GM12875 (cell line): ENCODE results near the gene MYL4.
A peak's percentile ranks its signal among the peaks of the same experiment; 100 is the strongest.

Experiments used
- H3K4me3 ChIP-seq: one replicate; pipeline ENCODE4 v1.5.1; 2011; ENCODE audit warnings: low read depth, low read length, control low read depth
- TF ChIP-seq, protein P1 (sequence below): IDR thresholded peaks from 2 replicates; pipeline ENCODE4 v1.5.1; 2011; ENCODE audit warnings: low read depth, mild to moderate bottlenecking, control low read depth, inconsistent platforms, low read length, moderate library complexity, borderline replicate concordance; ENCODE audit not compliant: insufficient read depth

MYL4 gene

DNA sequence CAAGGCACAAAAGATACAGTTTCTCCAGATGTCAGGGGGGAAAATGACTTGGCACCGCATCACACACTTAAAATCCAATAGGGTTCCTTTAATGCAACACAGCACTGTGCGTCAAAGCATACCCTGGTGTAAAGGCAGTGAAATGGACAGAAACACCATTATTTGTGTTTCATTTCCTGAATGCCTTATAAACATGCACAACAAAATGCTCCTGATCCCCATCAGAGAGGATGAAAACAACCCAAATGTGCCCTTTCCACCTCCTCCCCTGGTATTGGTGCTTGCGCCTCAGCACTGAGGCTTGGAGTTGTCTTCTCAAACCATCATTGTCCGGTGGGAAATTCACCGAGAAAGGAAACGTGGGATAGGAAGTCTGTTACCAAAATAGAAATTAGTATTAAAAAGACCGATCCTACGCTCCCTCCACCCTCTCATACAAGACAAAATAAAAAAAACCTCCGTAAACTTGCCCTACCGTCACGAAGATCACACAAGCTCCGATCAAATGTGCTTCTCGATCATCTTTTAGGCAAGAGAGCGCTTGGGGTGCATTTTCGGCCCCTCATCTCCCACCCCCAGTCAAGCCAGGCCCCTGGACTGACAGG is 20.8 kb upstream of the MYL4 start:
- TF ChIP-seq, protein P1, sequence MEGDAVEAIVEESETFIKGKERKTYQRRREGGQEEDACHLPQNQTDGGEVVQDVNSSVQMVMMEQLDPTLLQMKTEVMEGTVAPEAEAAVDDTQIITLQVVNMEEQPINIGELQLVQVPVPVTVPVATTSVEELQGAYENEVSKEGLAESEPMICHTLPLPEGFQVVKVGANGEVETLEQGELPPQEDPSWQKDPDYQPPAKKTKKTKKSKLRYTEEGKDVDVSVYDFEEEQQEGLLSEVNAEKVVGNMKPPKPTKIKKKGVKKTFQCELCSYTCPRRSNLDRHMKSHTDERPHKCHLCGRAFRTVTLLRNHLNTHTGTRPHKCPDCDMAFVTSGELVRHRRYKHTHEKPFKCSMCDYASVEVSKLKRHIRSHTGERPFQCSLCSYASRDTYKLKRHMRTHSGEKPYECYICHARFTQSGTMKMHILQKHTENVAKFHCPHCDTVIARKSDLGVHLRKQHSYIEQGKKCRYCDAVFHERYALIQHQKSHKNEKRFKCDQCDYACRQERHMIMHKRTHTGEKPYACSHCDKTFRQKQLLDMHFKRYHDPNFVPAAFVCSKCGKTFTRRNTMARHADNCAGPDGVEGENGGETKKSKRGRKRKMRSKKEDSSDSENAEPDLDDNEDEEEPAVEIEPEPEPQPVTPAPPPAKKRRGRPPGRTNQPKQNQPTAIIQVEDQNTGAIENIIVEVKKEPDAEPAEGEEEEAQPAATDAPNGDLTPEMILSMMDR: no peak
- peak overlapping the region; percentile 92 for H3K4me3 ChIP-seq

DNA sequence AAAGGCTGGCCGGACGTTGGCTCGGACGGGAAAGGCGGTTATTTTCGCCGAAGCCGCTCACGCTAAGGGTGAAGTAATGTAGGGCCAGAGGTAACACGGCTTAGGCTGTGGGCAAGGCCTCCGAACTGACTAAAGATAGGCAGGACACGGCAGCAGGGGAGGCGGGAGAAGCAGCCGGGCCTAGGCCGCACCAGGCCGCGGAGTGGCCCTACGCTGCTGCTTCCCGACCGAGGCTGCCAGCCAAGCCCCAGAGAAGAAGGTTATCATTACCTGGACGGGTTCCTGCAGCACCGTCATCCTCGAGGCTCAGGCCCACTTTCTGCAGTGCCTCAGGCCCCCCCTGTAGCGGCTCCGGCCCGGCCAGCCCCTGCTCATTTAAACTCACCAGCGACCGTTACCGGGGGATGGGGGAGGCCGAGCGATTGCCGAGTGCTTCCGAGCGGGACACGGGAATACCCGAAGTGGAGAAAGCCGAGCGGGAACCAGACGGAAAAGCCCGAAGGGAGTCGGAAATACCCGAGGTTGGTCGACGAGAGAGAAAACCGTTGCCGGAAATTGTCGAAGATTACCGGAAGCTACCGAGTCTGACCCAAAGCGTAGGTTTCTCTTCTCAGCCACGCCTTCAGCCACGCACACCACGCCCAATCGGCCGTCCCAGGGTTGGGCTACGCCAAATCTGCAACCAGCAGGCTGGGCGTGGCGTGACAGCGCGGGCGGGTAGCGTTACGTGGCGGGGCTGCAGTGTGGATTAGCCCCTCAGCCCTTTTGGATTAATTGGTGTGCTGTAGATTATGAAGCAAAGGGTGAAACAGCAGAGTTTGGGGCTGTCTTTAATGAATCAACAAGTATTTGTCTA is 20.0 kb upstream of the MYL4 start, which contains the start of gene CDC27:
TSS of gene CDC27 (minus strand) at position 420 of the 856 bp plus-strand sequence. CDS start at position 297, 123 bp downstream.
- TF ChIP-seq, protein P1: no peak
- H3K4me3 ChIP-seq: peak within 1 kb of the TSS; percentile 92

DNA sequence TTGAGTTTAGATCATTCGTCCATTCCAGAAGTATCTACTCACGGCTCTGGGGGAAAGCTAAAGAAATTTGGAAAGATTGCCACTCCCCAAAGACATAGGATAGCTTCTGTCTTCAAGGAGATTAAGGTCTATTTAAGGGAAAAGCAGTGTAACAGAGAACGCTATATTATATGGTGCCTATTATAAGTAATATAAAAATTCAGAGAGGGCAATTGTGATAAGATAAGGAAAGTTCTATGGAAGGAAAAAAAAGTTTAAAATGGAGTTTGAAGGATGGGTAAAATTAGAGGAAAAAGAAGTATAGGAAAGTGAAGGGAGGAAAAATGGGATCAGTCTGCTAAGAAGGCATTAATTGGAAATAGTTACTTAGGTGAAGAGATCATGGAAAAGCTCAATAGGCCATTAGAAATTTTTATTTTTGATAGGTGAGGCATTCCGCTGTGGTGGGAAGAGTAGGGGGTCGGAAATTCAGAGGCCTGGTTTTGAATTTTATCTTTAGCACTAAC is 19.4 kb upstream of the MYL4 start:
- H3K4me3 ChIP-seq: peak overlapping the region; percentile 41
- TF ChIP-seq, protein P1: no peak

DNA sequence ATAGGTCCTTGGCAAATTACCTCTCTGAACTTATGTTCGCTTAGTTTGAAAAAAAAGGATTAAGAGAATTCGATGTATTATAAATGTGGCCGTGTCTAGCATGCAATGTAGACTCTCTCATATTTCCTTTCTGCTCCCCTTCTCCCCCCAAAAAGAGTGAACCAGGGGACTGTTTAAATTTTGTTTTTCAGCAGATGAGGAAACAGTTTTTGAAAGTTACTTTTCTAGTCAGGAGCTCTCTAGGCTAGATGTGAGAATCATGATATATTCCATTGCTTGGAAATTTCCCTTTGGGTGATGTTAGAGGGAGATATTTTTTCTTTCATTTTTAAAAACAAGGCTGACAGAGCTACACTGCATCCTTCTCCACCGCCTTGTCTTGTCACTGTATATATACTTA is 18.9 kb upstream of the MYL4 start:
- H3K4me3 ChIP-seq: no peak overlapping the region
- TF ChIP-seq, protein P1: no peak

DNA sequence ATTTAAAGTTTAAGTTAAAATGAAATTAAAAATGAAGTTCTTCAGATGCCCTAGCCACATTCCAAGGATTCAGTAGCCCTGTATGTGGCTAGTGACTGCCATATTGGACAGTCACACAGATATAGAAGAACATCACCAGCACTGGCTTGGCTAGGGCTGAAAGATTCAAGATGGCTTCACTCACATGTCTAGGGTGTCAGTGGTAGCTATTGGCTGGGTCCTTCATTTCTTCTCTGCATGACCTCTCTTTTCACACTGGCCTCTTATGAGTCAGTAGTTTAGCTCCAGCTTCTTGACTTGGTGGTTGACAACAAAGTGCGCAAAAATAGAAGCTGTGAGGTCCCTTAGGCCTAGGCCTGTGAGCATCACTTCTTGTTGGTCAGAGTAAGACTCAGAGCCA is 18.4 kb upstream of the MYL4 start:
- TF ChIP-seq, protein P1: no peak
- no peak overlapping the region for H3K4me3 ChIP-seq

DNA sequence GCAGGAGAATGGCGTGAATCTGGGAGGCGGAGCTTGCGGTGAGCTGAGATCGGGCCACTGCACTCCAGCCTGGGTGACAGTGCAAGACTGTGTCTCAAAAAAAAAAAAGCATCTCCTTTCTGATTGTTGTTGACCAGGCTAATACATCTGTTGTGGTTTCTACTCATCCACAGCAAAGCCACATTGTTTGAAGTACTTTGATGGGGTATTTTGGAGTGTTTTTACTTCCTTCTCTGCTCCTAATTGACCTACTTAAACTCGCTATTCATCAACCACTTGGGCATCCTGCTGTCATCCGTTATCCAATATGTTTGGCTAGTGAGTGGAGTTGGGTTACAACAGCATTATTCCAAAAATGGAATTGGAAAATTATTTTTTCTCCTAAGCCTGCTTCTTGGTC is 16.6 kb upstream of the MYL4 start:
- TF ChIP-seq, protein P1: no peak
- no peak overlapping the region for H3K4me3 ChIP-seq

DNA sequence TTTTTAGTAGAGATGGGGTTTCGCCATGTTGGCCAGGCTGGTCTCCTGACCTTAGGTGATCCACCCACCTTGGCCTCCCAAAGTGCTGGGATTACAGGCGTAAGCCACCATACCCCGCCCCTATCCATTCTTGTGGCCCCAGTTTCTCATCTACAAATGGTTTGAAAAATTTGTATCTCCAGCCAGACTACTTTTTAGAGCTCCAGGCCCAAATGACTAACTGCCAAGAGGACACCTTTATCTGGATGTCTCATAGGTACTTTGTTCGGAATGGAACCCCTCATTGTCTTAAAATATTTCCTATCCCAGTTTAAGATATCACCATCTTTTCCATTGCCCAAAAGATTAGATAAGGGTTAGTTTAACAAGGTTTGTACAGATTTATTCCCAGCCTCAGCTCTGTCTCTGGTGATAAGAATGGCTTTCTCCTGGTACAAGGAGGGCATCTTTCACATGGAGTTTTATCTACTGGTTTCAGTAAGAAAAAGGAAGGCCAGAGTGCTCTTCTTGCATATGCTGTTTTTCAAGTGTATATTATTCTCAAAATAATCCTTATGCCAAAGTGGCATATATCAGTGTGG is 15.1 kb upstream of the MYL4 start:
- no peak overlapping the region for H3K4me3 ChIP-seq
- TF ChIP-seq, protein P1: no peak
